ENCODE results near the gene KREMEN1.

The KREMEN1 gene

GRCh38 chr22:29128891-29129807 is 56.3 kb downstream of the KREMEN1 start:
- DNase-seq (ENCODE audit: low read depth): no peak

GRCh38 chr22:29129808-29130140 is 56.9 kb downstream of the KREMEN1 start:
- no peak for DNase-seq (ENCODE audit: low read depth)

GRCh38 chr22:29130476-29130875 is 57.6 kb downstream of the KREMEN1 start:
- DNase-seq (ENCODE audit: low read depth): no peak

GRCh38 chr22:29133603-29134133 is 60.8 kb downstream of the KREMEN1 start:
- DNase-seq (ENCODE audit: low read depth): no peak

GRCh38 chr22:29134448-29134847 is 61.6 kb downstream of the KREMEN1 start:
- no peak for DNase-seq (ENCODE audit: low read depth)

GRCh38 chr22:29136782-29137700 is 64.2 kb downstream of the KREMEN1 start:
- DNase-seq (ENCODE audit: low read depth): no peak

GRCh38 chr22:29138556-29139305 is 65.9 kb downstream of the KREMEN1 start:
- no peak for DNase-seq (ENCODE audit: low read depth)

GRCh38 chr22:29139965-29140782 is 67.3 kb downstream of the KREMEN1 start:
- DNase-seq (ENCODE audit: low read depth): no peak

- no peak for DNase-seq (ENCODE audit: low read depth)
Observed at GRCh38 chr22:29141078-29141688, 68.3 kb downstream of the KREMEN1 start.

- DNase-seq (ENCODE audit: low read depth): no peak
Observed at GRCh38 chr22:29142116-29142515, 69.3 kb downstream of the KREMEN1 start.

GRCh38 chr22:29143941-29144785 is 71.3 kb downstream of the KREMEN1 start:
- DNase-seq (ENCODE audit: low read depth): no peak

GRCh38 chr22:29144786-29145160 is 71.9 kb downstream of the KREMEN1 start:
- DNase-seq (ENCODE audit: low read depth): no peak

- DNase-seq (ENCODE audit: low read depth): no peak
Observed at GRCh38 chr22:29145321-29146072, 72.7 kb downstream of the KREMEN1 start.

GRCh38 chr22:29146091-29146560 is 73.3 kb downstream of the KREMEN1 start:
- DNase-seq (ENCODE audit: low read depth): no peak

GRCh38 chr22:29146771-29147170 is 73.9 kb downstream of the KREMEN1 start:
- no peak for DNase-seq (ENCODE audit: low read depth)

GRCh38 chr22:29147331-29147899 is 74.6 kb downstream of the KREMEN1 start:
- no peak for DNase-seq (ENCODE audit: low read depth)

- DNase-seq (ENCODE audit: low read depth): no peak
Observed at GRCh38 chr22:29148036-29148435, 75.2 kb downstream of the KREMEN1 start.

GRCh38 chr22:29148826-29149225 is 76.0 kb downstream of the KREMEN1 start:
- no peak for DNase-seq (ENCODE audit: low read depth)
